ENCODE measurements around the gene LMO3. TPM values are rescaled to one million over a fixed set of nuclear protein-coding genes. Genes with fewer than 3 reads are reported as not detected.

LMO3 gene
- polyA plus RNA-seq (2011; rRNA removed) (0.05 TPM in 1 of 2 replicates, not detected in the other), polyA plus RNA-seq (2017; fragmentation: RNase III; extraction: RNeasy Plus Mini Kit Qiagen cat#74134 plus additional on column Dnase treatment) (not detected in 3 replicates), polyA minus RNA-seq (2011; rRNA and poly(A)+ RNA removed) (not detected in 2 replicates)
- polyA plus RNA-seq (2012; cell fraction: cytosol; rRNA removed) = not detected in 2 replicates
- polyA plus RNA-seq (2012; cell fraction: nucleus; rRNA removed) = not detected in 2 replicates

DNA sequence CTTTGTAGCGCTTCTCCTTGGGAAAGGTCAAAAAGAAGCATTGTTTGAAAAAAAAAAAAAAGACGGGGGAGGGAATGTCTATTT lies at the start of gene LMO3:
Gene LMO3, minus strand, starts transcription at position 46 of the 84 bp plus-strand sequence. CDS start 5,302 bp downstream, outside the sequence.
- no peak for FAIRE-seq
- CTCF ChIA-PET = no interaction called here
- 71% methylated on average over 2 of the region's 2 CpGs for WGBS (ENCODE audit: missing lambda C conversion rate)
- Histone ChIP-seq H3K4me1 (no peaks in the 10 kb centered on the region; the same call in 2 of the 3 replicates), H3K27ac (no peak within 1 kb of the TSS), H3K9me3 (no peaks in the 10 kb centered on the region), H3K4me2 (peak within 1 kb of the TSS; percentile 70), H3K4me3 (peak within 1 kb of the TSS; percentile 41)
- POLR2A ChIA-PET = no interaction called here
- TF ChIP-seq RARB (CRISPR knock-in tag; IDR thresholded peaks at IDR 0.05) (no peak), ZSCAN20 (CRISPR knock-in tag; IDR thresholded peaks at IDR 0.05) (no peak), TP53 (CRISPR knock-in tag; IDR thresholded peaks at IDR 0.05) (no peak), PBX3 (IDR thresholded peaks at IDR 0.05) (no peak), BCL3 (IDR thresholded peaks at IDR 0.05) (no peak), CBX8 (IDR thresholded peaks at IDR 0.05) (no peak), KDM5A (IDR thresholded peaks at IDR 0.05) (no peak), ZNF302 (CRISPR knock-in tag; IDR thresholded peaks at IDR 0.05) (no peak), HOXB5 (CRISPR knock-in tag; IDR thresholded peaks at IDR 0.05) (no peak), HEYL (CRISPR knock-in tag; IDR thresholded peaks at IDR 0.05) (no peak), CHD4 (IDR thresholded peaks at IDR 0.05; ENCODE audit: borderline replicate concordance) (no peak)
- ATAC-seq = no peak
- DNase-seq (ENCODE audit: low read depth in 1 of 2, low spot score in 1 of 2) = no peak

- CTCF ChIA-PET = no interaction called here
- Histone ChIP-seq H3K27ac (no peak overlapping the region), H3K4me1 (no peaks in the 10 kb centered on the region), H3K4me2 (no peak overlapping the region), H3K4me3 (no peak overlapping the region), H3K9me3 (no peaks in the 10 kb centered on the region)
- no peak for DNase-seq (ENCODE audit: low read depth in 1 of 2, low spot score in 1 of 2)
- 9% methylated on average over 2 of the region's 2 CpGs for whole genome bisulfite sequencing (ENCODE audit: missing lambda C conversion rate)
- ATAC-seq = no peak
- TF ChIP-seq EHF (CRISPR knock-in tag; IDR thresholded peaks at IDR 0.05) (no peak), POLR2A (IDR thresholded peaks at IDR 0.05; ENCODE audit: low read length) (no peak), NFE2L2 (conservative IDR thresholded peaks at IDR 0.05; ENCODE audit: low read length) (no peak), ATOH8 (CRISPR knock-in tag; IDR thresholded peaks at IDR 0.05; ENCODE audit: low read depth) (no peak), KDM5A (IDR thresholded peaks at IDR 0.05) (no peak), CHD2 (IDR thresholded peaks at IDR 0.05; ENCODE audit: low read length, partially characterized antibody) (no peak), KDM1A (IDR thresholded peaks at IDR 0.05; ENCODE audit: low read depth) (no peak), TFCP2L1 (CRISPR knock-in tag; IDR thresholded peaks at IDR 0.05) (no peak), RNF2 (IDR thresholded peaks at IDR 0.05; ENCODE audit: borderline replicate concordance, low read depth) (no peak), SREBF2 (IDR thresholded peaks at IDR 0.05) (no peak), CBX8 (IDR thresholded peaks at IDR 0.05) (no peak), NPAS2 (CRISPR knock-in tag; IDR thresholded peaks at IDR 0.05; ENCODE audit: borderline replicate concordance) (no peak), PBX3 (IDR thresholded peaks at IDR 0.05) (no peak), RAD21 (conservative IDR thresholded peaks at IDR 0.05 in 1 of 2, IDR thresholded peaks at IDR 0.05 in 1 of 2) (no peak), ZFP36 (IDR thresholded peaks at IDR 0.05; ENCODE audit: borderline replicate concordance, partially characterized antibody) (no peak), MAX (IDR thresholded peaks at IDR 0.05) (no peak), FOXS1 (CRISPR knock-in tag; IDR thresholded peaks at IDR 0.05) (no peak), HEYL (CRISPR knock-in tag; IDR thresholded peaks at IDR 0.05) (no peak), PHF8 (IDR thresholded peaks at IDR 0.05; ENCODE audit: borderline replicate concordance, low read depth) (no peak), MAZ (IDR thresholded peaks at IDR 0.05; ENCODE audit: borderline replicate concordance, low read depth, low read length) (no peak)
- POLR2A ChIA-PET = no interaction called here
- no peak for FAIRE-seq
These were observed 30.6 kb upstream of the LMO3 start for GRCh38 chr12:16636435-16637055.

Measured in A549 (cell line).